Fibroblast of peridontal ligament (primary cell): ENCODE data around the gene PIGBOS1.
"Not testable (repeated sequence)": the region's sequence is repeated elsewhere in the genome, so short reads cannot be mapped to it uniquely, and the experiment has no call there.

ENCODE experiments used
- DNase-seq: peaks from one replicate; pipeline ENCODE4 v3.0.0-alpha.2; 2010; ENCODE audit errors: extremely low read depth

Gene PIGBOS1, protein sequence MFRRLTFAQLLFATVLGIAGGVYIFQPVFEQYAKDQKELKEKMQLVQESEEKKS

DNA sequence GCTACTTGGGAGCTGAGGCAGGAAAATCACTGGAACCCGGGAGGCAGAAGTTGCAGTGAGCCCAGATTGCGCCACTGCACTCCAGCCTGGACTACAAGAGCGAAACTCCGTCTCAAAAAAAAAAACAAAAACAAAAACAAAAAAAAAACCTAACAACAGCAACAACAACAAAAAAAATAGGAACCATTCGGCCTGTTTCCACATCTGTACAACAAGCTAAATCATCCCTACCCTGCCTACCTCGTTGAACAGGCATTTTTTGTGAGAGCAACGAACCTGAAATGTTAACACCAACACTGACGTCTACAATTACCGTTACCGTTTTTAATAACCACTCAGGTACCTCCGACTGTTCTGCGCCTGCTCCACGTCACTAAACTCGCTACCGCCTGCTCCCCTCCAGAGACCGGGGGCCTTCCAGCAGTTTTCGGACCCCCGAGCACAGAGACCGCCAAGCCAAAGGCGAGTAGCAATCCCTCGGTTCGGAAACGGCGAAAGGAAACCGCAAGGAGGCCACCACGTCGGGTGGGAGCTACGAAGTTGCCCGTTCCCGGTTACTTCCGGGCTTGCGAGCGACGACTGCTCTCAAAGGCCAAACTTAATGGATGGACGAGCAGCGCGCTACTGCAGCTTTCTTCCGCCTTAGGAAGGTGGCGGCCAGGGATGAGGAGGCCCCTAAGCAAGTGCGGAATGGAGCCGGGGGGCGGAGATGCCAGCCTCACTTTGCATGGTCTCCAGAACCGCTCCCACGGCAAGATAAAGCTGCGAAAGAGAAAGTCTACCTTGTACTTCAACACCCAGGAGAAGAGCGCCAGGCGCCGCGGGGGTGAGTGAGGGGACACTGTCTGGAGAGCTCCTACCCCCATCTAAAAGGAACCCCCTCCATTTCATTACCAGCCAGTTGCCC is at the start of gene PIGBOS1, which contains the start of gene PIGB:
Gene PIGBOS1 (minus strand): TSS at position 536 of the 907 bp plus-strand sequence. CDS start 1,331 bp downstream, outside the sequence.
Gene PIGB (plus strand): TSS at position 635 of the 907 bp plus-strand sequence. CDS start 29 bp downstream, at position 664.
- DNase-seq: peak; percentile 90

DNA sequence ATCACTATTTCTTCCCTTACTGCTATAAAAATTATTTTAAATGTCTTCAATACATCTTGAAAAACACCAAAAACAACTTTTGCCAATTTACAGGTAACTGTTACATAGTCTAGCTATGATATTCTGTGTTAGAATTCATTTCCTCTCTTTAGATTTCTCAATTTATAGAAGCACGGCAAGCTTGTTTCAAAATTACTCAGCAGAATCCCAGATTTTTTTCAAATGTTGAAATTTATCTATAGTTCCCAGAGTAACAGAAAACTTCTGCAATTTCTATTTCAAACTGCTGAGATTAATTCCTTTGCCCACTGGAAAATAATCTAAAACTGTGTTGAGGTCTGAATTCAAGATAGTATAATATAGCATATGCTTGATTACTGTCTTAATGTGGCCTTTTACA is 48.1 kb upstream of the PIGBOS1 start:
- no peak for DNase-seq

DNA sequence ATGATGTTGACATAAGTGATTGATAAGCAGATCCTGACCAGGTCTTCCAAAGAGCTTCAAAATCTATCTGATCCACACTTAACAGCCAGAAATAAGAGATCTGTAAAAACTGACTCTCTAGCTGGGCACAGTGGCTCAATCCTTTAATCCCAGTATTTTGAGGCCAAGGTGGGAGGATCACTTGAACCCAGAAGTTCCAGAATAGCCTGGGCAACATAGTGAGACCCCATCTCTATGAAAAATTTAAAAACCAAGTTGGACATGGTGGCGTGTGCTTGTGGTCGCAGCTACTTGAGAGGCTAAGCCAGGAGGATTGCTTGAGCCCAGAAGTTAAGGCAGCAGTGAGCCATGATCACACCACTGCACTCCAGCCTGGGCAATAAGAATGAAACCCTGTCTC is 43.7 kb upstream of the PIGBOS1 start:
- no peak for DNase-seq

DNA sequence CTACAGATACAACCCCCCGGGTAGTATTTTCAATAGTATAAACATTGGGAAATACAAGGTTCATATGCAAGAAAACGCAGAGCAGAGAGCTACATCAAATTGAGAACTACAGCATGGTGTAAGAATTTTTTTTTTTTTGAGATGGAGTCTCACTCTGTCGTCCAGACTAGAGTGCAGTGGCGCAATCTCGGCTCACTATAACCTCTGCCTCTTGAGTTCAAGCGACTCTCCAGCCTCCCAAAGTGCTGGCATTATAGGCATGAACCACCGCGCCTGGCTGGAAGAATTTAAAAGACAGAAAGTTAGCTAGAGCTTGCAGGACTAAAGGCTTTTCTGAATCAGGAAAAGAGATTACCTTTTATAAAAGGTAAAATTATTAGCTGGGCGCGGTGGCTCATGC is 42.1 kb upstream of the PIGBOS1 start:
- DNase-seq: no peak

DNA sequence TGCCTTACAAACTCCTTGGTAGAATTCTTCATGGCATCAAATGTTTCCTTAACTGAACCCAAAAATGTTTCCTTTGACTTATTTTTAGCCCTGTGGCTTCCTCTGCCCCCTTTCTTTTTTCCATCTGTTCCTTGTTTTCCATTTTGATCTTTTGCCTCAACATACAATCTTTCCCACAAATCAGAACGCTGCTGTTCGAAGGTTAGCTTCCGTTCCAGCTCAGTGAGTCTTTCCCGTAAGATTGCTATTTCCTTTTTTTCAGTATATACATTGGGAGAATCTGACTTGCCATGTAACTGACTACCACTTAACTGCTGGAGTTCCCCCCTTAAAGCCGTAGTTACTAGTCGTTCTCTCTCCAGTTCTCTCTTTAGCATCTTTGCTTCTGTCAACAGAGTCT is 41.3 kb upstream of the PIGBOS1 start:
- peak; percentile 62 for DNase-seq

DNA sequence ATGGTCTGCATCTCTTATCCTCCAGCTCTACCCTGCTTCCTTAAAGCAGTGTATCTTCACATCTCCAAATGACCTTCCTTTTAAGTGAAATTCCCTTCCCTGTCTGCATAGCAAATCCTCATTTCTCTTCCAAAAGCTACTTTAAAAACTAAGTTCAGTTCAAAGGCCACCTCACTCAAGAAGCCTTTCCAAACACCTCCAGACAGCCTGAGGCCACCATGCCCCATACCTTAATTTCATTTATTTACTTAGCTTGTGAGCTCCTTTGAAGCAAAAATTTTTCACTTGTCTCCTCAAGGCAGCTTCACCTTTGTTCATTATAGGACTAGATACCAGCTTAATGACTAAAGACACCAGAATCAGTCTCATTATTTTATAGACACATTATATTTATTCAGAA is 39.5 kb upstream of the PIGBOS1 start:
- DNase-seq: no peak

DNA sequence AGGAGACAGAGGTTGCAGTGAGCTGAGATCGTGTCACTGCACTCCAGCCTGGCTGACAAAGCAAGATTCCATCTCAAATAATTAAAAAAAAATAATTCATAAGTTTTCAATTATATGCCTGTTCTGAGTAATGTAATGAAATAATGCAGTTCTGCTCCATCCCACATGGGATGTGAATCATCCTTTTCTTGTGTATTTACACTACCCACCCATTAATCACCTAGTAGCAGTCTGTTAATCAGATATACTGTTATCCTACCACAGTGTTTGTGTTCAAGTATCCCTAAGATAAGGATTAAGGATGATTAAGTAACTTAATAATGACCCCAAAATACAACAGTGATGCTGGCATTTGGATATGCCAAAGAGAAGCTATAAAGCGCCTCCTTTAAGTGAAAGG is 38.9 kb upstream of the PIGBOS1 start:
- DNase-seq: peak; percentile 33

DNA sequence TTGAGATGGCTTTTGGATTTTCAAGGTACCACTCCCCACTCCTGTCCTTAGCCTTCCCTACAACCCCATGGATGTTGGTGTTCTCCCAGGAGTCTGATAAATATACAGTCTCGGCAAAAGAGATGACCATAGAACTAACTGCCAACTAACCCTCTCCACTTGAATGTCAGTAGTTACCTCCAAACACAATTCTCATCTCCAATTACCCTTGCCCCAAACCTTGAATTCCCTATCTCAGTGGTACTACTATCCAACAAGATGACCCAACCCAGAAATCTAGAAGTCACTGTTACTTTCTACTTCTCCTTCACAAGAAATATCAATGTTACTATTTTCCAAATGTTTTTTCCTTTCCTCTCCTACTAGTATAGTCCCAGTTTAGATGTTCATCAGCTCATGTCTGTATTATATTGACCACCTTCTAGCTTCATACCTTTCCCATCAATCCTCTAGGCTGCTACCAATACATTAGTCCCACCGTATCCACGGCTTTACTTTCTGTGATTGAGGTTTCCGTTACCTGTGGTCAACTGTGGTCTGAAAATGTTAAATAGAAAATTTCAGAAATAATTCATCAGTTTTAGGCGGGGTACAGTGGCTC is 38.2 kb upstream of the PIGBOS1 start:
- no peak for DNase-seq

DNA sequence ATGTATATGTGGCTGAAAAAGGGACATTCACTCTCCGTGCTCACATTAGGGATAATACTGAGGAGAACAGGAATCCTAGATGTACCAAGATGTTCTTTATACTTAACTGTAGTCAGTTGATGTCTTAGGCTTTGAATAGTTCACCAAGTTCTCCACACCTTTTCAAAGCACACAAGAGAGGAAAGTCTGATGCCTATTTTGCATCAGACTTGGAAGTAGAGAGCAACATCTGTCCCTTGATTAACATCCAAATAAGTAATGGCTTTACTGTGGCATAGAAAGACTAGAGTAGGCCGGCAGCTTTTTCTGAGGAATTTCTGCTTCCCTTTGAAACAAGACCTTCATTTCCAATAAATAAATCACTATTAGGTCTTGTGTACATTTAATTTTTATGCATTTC is 34.1 kb upstream of the PIGBOS1 start:
- no peak for DNase-seq

DNA sequence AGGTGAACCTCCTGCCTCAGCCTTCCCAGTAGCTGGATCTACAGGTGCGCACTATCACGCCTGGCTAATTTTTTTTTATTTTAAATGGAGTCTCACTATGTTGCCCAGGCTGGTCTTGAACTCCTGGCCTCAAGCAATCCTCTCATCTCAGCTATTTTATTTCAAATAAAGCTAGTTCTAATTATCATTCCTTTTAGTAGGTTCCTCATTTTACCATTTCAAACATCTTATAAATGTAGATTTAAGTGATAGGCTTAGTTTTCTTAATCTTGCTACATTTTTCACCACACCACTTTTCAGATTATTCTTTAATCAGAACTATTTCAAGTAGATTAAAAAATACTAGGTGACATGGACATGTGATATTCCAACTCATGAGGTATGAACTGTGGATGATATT is 30.4 kb upstream of the PIGBOS1 start:
- no peak for DNase-seq

DNA sequence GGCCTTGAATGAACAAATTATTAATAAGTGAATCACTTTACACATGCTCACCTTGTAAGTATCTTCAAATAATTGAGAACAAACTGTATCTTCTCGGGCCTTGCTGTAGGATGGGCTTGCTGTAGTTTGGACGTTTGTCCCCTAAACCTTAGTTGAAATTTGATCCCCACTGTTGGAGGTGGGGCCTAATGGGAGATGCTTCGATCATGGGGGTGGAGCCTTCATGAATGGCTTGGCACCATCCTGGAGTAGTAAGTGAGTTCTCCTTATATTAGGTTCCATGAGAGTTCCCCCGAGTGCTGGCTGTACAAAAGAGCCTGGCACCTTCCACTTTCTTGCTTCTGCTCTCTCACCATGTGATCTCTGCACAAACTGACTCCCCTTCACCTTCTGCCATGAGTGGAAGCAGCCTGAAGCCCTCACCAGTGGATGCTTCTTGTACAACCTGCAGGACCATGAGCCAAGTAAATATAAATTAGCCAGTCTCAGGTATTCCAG is 29.4 kb upstream of the PIGBOS1 start:
- no peak for DNase-seq

DNA sequence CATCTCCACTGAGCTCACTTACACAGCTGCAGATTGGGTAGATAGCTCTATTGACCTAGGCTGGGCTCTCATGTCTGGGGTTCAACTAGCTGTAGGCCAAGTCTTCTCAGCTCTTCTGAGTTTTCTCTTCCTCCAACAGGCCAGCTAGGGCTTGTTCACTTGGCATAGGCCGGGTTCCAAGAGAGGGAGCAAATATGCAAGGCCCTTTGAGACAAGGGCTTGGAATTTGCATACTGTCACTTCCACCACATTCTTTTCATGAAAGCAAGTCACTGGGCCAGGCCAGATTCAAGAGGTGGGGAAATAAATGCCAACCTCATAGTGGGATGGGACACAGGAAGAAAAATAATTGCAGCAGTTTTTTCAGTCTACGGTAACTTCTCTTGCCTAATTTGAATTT is 25.3 kb upstream of the PIGBOS1 start:
- DNase-seq: no peak

DNA sequence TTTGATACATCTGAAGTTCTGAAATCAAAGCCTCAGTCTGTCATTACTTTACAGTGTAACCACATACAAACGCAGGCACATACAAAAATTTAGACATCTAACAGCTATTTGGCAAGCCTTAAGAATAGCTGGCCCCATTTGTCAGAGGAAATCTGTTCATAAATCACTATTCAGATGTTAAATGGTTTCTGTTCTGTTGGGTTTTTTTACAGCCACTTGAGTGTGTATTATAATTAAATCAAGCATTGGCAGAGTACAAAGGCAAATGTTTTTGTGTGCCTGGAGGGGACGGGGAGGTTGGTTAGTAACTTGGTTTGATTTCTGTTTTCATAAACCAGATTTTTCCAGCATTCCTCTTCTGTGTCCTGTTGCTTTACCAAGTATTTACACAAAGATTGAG is 24.2 kb upstream of the PIGBOS1 start:
- DNase-seq: peak; percentile 28

DNA sequence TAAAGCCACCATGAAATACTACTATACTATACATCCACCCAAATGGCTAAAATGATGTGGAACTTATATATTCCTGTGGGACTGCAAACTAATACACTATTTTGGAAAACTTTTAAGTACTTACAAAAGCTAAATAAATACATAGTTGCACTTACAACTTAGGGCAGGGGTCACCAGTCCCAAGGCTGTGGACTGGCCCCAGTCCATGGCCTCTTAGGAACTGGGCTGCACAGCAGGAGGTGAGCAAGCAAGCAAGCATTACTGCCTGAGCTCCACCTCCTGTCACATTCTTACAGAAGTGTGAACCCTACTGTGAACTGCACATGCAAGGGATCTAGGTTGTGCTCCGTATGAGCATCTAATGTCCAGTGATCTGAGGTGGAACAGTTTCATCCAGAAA is 18.2 kb upstream of the PIGBOS1 start:
- no peak for DNase-seq

DNA sequence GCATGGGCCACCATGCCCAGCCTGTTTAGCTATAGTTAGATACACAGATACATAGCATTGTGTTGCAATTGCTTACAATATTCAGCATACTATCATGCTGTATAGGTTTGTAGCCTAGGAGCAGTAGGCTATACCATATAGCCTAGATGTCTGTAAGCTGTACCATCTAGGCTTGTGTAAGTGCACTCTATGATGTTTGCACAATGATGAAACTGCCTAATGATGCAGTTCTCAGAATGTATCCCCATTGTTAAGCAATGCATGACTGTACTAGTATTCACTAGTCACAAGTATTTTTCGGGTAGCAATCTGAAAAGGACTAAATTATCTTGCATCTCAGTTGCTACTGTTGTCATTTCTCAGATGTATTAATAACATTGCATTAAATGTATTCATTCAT is 16.1 kb upstream of the PIGBOS1 start:
- peak; percentile 57 for DNase-seq

DNA sequence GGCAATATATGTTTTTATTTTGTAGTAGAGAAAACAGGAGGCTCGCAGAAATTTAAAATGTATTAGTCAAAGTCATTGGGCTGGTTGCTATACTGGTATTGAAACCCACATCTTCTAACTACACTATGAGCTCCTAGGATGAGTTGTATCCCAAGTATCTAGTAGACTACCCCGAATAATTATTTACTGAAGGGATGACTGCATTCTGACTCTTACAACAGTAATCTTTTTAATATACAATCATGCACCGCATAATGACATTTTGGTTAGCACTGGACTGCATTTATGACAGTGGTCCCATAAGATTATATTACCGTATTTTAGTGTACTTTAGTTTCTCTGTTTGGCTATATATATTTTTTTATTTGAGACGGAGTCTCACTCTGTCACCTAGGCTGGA is 15.4 kb upstream of the PIGBOS1 start:
- peak; percentile 36 for DNase-seq

DNA sequence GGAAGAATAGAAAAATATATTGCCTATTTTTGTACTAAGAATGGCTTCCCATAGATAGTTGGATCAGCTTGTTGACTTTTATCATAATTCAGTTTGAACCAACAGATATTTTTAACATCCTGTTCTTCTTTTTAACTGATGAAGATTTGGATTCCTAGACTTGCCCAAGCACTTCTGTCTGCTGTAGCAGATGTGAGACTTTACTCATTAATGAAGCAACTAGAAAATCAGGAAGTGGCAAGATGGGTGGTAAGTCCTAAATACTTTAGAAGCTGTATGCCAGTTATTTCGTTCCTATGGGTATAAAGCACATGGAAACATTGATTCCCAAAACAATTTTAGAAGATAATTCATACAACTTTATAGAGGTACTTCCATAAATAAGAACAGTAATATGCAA is 8.5 kb upstream of the PIGBOS1 start:
- no peak for DNase-seq

DNA sequence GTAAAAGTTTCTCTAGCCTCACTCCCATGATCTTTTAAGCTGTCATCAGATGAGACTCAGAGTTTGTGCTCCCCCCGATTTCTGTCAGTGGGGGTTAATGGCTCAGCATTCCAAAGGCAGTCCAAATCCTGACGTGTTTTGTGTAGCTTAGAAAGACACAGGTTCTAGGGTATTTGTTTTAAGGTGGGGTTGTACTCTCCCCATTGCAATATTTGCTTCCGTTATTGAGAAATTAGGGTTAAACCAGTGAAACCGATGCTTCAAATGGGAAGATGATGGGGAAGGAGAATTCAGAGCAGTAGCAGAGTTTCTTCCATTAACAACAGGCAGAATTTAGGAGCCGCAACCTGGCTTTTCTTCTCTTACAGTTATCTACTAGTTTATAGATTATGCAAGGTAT is 3.5 kb upstream of the PIGBOS1 start:
- no peak for DNase-seq

DNA sequence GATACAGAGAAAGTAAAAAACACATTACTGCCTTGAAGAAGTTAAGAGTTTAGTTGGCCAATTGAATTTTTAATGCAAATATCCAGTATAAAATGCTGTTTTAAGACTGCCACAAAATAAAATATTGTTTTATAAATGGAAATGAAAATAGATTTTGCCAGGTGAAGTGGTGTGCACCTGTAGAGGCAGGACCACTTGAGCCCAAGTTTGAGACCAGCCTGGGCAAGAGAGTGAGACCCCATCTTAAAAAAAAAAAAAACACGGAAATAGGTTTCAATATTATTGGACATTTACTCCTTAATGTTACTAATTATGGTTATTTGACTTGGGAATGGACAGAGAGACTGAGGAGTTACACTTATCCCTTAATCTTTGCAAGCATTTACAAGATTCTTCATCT is 2.0 kb upstream of the PIGBOS1 start:
- DNase-seq: no peak

DNA sequence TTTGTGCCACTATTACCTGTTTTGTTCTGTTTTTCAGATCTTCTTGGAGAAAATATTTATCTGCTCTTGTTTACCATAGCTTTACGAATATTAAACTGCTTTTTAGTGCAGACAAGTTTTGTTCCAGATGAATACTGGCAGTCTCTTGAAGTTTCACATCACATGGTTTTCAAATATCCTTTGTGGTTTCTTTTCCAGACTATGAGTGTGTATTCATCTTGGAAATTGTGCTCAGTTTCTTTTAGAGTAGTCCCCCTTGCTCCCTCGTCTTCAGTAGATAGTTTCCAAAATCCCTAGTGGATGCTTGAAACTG is 1.3 kb upstream of the PIGBOS1 start:
- DNase-seq: peak; percentile 55

DNA sequence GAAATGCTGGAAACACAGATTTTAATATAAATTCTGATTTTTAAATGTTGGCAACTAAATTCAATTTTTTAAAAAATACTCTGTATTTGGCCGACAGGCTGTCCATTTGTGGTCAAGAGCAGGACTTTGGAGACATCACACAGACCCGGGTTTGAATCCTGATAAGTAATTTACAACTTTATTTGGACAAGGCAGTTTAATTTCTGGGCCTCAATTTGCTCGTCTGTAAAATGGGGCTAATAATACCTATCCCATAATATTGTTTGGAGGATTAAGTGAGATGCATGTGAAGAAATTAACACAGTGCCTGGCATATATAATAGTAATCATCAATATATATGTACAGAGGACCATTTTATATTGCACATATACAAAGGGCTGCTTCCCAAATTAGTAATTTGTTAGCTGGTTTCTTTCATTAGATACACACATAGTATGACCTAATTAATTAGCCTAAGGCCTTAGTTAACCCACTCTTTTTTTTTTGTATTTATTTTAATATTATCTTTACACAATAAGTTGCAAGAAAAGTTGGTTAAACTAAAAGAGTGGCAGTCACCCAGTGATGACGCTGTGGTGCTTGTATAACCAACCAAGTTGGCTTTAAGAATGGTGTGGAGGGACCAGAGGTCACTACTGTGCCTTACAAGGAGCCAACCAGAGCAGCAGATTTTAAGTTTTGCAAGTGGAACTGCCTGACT is 764 bp upstream of the PIGBOS1 start:
- peak; percentile 73 for DNase-seq

DNA sequence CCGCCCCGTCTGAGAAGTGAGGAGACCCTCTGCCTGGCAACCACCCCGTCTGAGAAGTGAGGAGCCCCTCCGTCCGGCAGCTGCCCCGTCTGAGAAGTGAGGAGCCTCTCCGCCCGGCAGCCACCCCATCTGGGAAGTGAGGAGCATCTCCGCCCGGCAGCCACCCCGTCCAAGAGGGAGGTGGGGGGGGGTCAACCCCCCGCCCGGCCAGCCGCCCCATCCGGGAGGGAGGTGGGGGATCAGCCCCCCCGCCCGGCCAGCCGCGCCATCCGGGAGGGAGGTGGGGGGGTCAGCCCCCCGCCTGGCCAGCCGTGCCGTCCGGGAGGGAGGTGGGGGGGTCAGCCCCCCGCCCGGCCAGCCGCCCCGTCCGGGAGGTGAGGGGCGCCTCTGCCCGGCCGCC is 16.1 kb downstream of the PIGBOS1 start:
- DNase-seq: not testable (repeated sequence)
